Lung (tissue), 12 donors: ENCODE measurements around the gene NIPBL. TPM values are rescaled to one million over a fixed set of nuclear protein-coding genes. Genes with fewer than 3 reads are reported as not detected.

Source experiments
- ATAC-seq: fragments of 200-7000 bp; cut with Tn5 transposase; one replicate; pipeline ENCODE4 v1.9.1; 2020; ENCODE audit warnings: moderate number of reproducible peaks; ENCODE audit not compliant: insufficient read depth, low FRiP score
- DNase-seq, 3 donors: peaks; one replicate each; pipeline ENCODE4 v3.0.0-alpha.2; 2013 to 2017
- H3K27ac ChIP-seq, 2 donors: one replicate each; pipeline ENCODE4 v1.5.1; 2013; ENCODE audit warnings: mild to moderate bottlenecking in 2 of 2, moderate library complexity in 2 of 2, control low read depth in 1 of 2, inconsistent platforms in 1 of 2, low read depth in 1 of 2, low read length in 1 of 2
- H3K27me3 ChIP-seq, 3 donors: one replicate each; pipeline ENCODE4 v1.5.1; 2013; ENCODE audit warnings: low read length in 2 of 3; ENCODE audit not compliant: control insufficient read depth in 3 of 3, insufficient read depth in 3 of 3
- H3K36me3 ChIP-seq, 4 donors: one replicate each; pipeline ENCODE4 v1.5.1; 2013; ENCODE audit warnings: low read length in 4 of 4, mild to moderate bottlenecking in 1 of 4, moderate library complexity in 1 of 4; ENCODE audit not compliant: control insufficient read depth in 4 of 4, insufficient read depth in 4 of 4
- H3K4me1 ChIP-seq, 5 donors: one replicate each; pipeline ENCODE4 v1.5.1; 2013; ENCODE audit warnings: low read length in 5 of 5, mild to moderate bottlenecking in 2 of 5, moderate library complexity in 1 of 5; ENCODE audit not compliant: control insufficient read depth in 5 of 5, insufficient read depth in 5 of 5
- H3K4me3 ChIP-seq: one replicate; pipeline ENCODE4 v1.5.1; 2013; ENCODE audit warnings: mild to moderate bottlenecking, control low read depth, moderate library complexity
- H3K9ac ChIP-seq, 2 donors: one replicate each; pipeline ENCODE4 v1.5.1; 2013; ENCODE audit warnings: low read length in 2 of 2, control low read depth in 1 of 2; ENCODE audit not compliant: insufficient read depth in 1 of 2
- H3K9me3 ChIP-seq, 4 donors: one replicate each; pipeline ENCODE4 v1.5.1; 2013; ENCODE audit warnings: low read length in 3 of 4, mild to moderate bottlenecking in 1 of 4, moderate library complexity in 1 of 4; ENCODE audit not compliant: control insufficient read depth in 4 of 4, insufficient read depth in 3 of 4
- WGBS, 2 donors: extraction: QIAGEN DNeasy Blood & Tissue Kit; methylation state at CpG; one replicate each; pipeline ENCODE4 v1.1.7; 2013; 5-methylcytosine and 5-hydroxymethylcytosine counted together
- polyA plus RNA-seq, 2 donors: library from polyadenylated mRNA; stranded (reverse); fragments of 200-250 nt; gene quantifications; one replicate each; pipeline ENCODE4 v1.2.1, GENCODE V29; 2013
- total RNA-seq, 2 donors: library from RNA; depleted of rRNA in 1 of 2; stranded (reverse); fragments of >200 nt in 1 of 2; gene quantifications; one replicate each; pipeline ENCODE4 v1.2.1, GENCODE V29; 2014 to 2021
- TF ChIP-seq, protein P1 (sequence below): IDR thresholded peaks from 2 replicates; pipeline ENCODE4 v1.5.1; 2012; ENCODE audit warnings: mild to moderate bottlenecking; ENCODE audit errors: control extremely low read depth, extremely low read depth
- donor health status: control.
- donor health status: control.
- donor health status: Bipolar disorder and iron deficiency.
- donor health status: healthy.
- donor health status: DM: yes; HTN: yes; CAD: no.

NIPBL gene
- total and polyA plus RNA-seq, 4 donors = 13.7 to 124 (median 32.4) TPM

DNA sequence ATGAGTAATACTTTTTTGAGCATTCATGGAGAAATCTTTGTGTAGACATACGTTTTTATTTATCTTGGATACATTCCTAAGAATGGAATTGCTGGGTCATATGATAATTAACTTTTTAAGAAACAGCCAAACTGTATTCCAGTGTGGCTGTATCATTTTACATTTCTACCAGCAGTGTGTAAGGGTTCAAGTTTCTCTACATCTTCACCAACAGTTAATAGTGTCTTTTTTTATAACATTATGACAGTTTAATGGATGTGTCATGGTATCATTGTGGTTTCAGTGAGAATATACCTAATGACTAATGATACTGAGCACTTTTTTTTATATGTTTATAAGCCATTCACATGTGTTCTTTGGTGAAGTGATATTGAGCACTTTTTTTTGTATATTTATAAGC is 52.4 kb downstream of the NIPBL start:
- H3K4me3 ChIP-seq = no peak overlapping the region
- WGBS, 2 donors = 32 to 54% methylated on average over 1 of the region's 1 CpG
- peaks cover 0 to 5% (median 0%) of the 10 kb centered on the region in 4 donors for H3K9me3 ChIP-seq
- DNase-seq (peak in 1 of 3 donors; percentile 13), ATAC-seq (no peak)
- peaks cover 0 to 4% (median 0%) of the 10 kb centered on the region in 5 donors for H3K4me1 ChIP-seq
- H3K36me3 ChIP-seq = no peaks in the 10 kb centered on the region
- TF ChIP-seq, protein P1, sequence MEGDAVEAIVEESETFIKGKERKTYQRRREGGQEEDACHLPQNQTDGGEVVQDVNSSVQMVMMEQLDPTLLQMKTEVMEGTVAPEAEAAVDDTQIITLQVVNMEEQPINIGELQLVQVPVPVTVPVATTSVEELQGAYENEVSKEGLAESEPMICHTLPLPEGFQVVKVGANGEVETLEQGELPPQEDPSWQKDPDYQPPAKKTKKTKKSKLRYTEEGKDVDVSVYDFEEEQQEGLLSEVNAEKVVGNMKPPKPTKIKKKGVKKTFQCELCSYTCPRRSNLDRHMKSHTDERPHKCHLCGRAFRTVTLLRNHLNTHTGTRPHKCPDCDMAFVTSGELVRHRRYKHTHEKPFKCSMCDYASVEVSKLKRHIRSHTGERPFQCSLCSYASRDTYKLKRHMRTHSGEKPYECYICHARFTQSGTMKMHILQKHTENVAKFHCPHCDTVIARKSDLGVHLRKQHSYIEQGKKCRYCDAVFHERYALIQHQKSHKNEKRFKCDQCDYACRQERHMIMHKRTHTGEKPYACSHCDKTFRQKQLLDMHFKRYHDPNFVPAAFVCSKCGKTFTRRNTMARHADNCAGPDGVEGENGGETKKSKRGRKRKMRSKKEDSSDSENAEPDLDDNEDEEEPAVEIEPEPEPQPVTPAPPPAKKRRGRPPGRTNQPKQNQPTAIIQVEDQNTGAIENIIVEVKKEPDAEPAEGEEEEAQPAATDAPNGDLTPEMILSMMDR = no peak
- no peak overlapping the region for H3K9ac ChIP-seq
- no peak overlapping the region for H3K27ac ChIP-seq
- no peaks in the 10 kb centered on the region for H3K27me3 ChIP-seq

DNA sequence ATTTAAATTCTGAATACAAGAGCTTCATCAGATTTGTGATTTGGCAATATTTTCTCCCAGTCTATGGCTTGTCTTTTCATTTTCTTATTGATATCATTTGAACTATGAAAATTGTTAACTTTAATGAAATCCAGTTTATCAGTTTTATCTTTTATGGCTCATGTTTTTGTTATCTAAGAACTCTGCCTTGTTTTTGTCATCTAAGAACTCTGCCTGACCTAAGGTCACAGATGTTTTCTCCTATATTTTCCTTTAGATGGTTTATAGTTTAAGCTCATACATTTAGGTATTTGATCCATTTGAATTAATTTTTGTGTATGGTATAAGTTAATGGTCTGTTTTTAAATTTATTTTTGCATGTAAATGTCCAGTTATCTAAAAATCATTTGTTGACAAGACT is 52.9 kb downstream of the NIPBL start:
- TF ChIP-seq, protein P1 = no peak
- ATAC-seq (no peak), DNase-seq (no peak)
- Histone ChIP-seq H3K27ac (no peak overlapping the region), H3K9ac (no peak overlapping the region), H3K27me3 (no peaks in the 10 kb centered on the region), H3K36me3 (no peaks in the 10 kb centered on the region), H3K4me1 (peaks cover 0 to 4% (median 0%) of the 10 kb centered on the region in 5 donors), H3K9me3 (peaks cover 0 to 5% (median 0%) of the 10 kb centered on the region in 4 donors), H3K4me3 (no peak overlapping the region)

DNA sequence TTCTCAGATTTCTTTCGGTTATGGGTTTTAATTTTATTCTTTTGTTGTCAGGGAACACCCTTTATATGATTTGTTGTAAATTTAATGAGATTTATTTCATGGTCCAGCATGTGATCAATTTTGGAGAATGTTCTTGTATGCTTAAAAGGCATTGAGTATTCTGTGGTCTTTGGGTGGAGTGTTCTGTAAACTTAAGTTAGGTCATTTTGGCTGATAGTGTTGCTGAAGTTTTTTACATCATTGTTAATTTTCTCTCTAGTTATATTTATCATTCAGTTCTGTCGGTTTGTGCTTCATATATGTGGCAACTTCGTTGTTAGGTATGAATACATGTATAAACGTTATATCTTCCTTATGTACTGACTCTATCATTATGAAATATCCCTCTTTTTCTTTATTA is 55.5 kb downstream of the NIPBL start:
- DNase-seq (no peak), ATAC-seq (no peak)
- TF ChIP-seq, protein P1 = no peak
- Histone ChIP-seq H3K4me3 (no peak overlapping the region), H3K27ac (no peak overlapping the region), H3K4me1 (peaks cover 0 to 15% (median 0%) of the 10 kb centered on the region in 5 donors), H3K36me3 (no peaks in the 10 kb centered on the region), H3K9ac (no peak overlapping the region), H3K27me3 (no peaks in the 10 kb centered on the region), H3K9me3 (no peaks in the 10 kb centered on the region)
- WGBS, 2 donors = 93% methylated on average over 4 of the region's 4 CpGs

DNA sequence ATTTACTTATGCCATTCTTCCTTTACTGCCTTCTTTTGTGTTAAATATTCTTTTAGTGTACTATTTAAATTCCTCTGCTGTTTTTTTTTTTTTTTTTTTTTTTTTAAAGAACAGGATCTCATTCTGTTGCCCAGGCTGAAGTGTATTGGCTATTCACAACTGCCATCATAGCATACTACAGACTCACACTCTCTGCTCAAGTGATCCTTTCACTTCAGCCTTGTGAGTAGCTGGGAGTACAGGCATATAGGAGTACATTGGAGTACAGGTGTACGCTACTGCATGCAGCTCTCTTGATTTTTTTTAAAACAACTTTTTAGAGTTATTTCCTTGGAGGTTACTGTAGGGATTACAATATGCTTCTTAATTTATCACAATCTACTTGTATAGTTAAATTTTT is 56.1 kb downstream of the NIPBL start:
- ATAC-seq = no peak
- H3K4me1 ChIP-seq = peaks cover 0 to 13% (median 0%) of the 10 kb centered on the region in 5 donors
- WGBS, 2 donors = 91 to 95% methylated on average over 1 of the region's 1 CpG

More for the DNA sequence above, 56.1 kb downstream of the NIPBL start:
- H3K4me3 ChIP-seq = no peak overlapping the region
- H3K9ac ChIP-seq = no peak overlapping the region
- TF ChIP-seq, protein P1 = no peak
- H3K27me3 ChIP-seq = no peaks in the 10 kb centered on the region
- no peak overlapping the region for H3K27ac ChIP-seq
- H3K9me3 ChIP-seq = no peaks in the 10 kb centered on the region
- H3K36me3 ChIP-seq = no peaks in the 10 kb centered on the region
- no peak for DNase-seq
